CD14-positive monocyte (primary cell): ENCODE measurements around the gene CRY1. TPM values are rescaled to one million over a fixed set of nuclear protein-coding genes. Genes with fewer than 3 reads are reported as not detected.
A peak's percentile ranks its signal among the peaks of the same experiment; 100 is the strongest.

ENCODE experiments used
- DNase-seq, 3 donors: peaks; one replicate each; pipeline ENCODE4 v3.0.0-alpha.2; 2011 to 2022
- H2AFZ ChIP-seq: 2 replicates; pipeline ENCODE4 v1.6.0; 2012; ENCODE audit warnings: mild to moderate bottlenecking, low read depth, low read length, inconsistent platforms; ENCODE audit not compliant: insufficient read depth, poor library complexity, severe bottlenecking
- H3K27ac ChIP-seq, 2 donors: 1 replicate in 1 of 2; 2 replicates in 1 of 2; pipeline ENCODE4 v1.5.1; 2012 to 2013; ENCODE audit warnings: low read length in 2 of 2, control low read depth in 1 of 2, inconsistent platforms in 1 of 2, low read depth in 1 of 2, mild to moderate bottlenecking in 1 of 2
- H3K27me3 ChIP-seq, 2 donors: one replicate each; pipeline versions ENCODE4 v1.6.0 to v1.6.1; 2011 to 2013; ENCODE audit warnings: low read length in 2 of 2; ENCODE audit not compliant: control insufficient read depth in 2 of 2, insufficient read depth in 2 of 2
- H3K36me3 ChIP-seq, 2 donors: replicated peaks in 1 of 2; 1 replicate in 1 of 2; 2 replicates in 1 of 2; pipeline versions ENCODE4 v1.5.1 to v1.6.1; 2012 to 2013; ENCODE audit warnings: low read length in 2 of 2, control low read depth in 1 of 2, inconsistent platforms in 1 of 2, mild to moderate bottlenecking in 1 of 2; ENCODE audit not compliant: insufficient read depth in 2 of 2, control insufficient read depth in 1 of 2
- H3K4me1 ChIP-seq, 2 donors: 1 replicate in 1 of 2; 2 replicates in 1 of 2; pipeline versions ENCODE4 v1.5.1 to v1.6.1; 2012 to 2013; ENCODE audit warnings: low read length in 2 of 2, control low read depth in 1 of 2, inconsistent platforms in 1 of 2, mild to moderate bottlenecking in 1 of 2, moderate library complexity in 1 of 2; ENCODE audit not compliant: insufficient read depth in 2 of 2, control insufficient read depth in 1 of 2
- H3K4me2 ChIP-seq: replicated peaks from 2 replicates; pipeline ENCODE3; 2012; ENCODE audit warnings: low read length, moderate library complexity, mild to moderate bottlenecking; ENCODE audit not compliant: poor library complexity, severe bottlenecking; ENCODE audit errors: extremely low read depth
- H3K4me3 ChIP-seq, 3 experiments: fragments of 200-600 bp in 1 of 3; sonication (generic) in 1 of 3; replicated peaks in 1 of 3; 1 replicate in 2 of 3; 2 replicates in 1 of 3; pipeline ENCODE4 v1.5.1; 2011 to 2013; ENCODE audit warnings: low read length in 3 of 3, mild to moderate bottlenecking in 3 of 3, control low read depth in 2 of 3, low read depth in 2 of 3, inconsistent platforms in 1 of 3, moderate library complexity in 1 of 3
- H3K79me2 ChIP-seq: 2 replicates; pipeline ENCODE4 v1.6.0; 2012; ENCODE audit warnings: mild to moderate bottlenecking, control low read depth, inconsistent platforms, low read length, moderate library complexity; ENCODE audit not compliant: insufficient read depth
- H3K9ac ChIP-seq: 2 replicates; pipeline ENCODE4 v1.6.0; 2017; ENCODE audit warnings: low read length, mild to moderate bottlenecking; ENCODE audit not compliant: insufficient read depth, poor library complexity, severe bottlenecking
- H3K9me3 ChIP-seq, 2 donors: replicated peaks in 1 of 2; 1 replicate in 1 of 2; 2 replicates in 1 of 2; pipeline versions ENCODE4 v1.5.1 to v1.6.1; 2012 to 2013; ENCODE audit warnings: low read length in 2 of 2, control low read depth in 1 of 2; ENCODE audit not compliant: control insufficient read depth in 1 of 2, insufficient read depth in 1 of 2
- H4K20me1 ChIP-seq: 2 replicates; pipeline ENCODE4 v1.6.0; 2012; ENCODE audit warnings: mild to moderate bottlenecking, low read length, control low read depth, moderate library complexity; ENCODE audit not compliant: insufficient read depth
- H3K27ac Mint-ChIP-seq, 7 donors: one replicate each; pipeline ENCODE4 v1.8.0; 2020; ENCODE audit warnings: mild to moderate bottlenecking in 7 of 7, mixed read lengths in 7 of 7, moderate library complexity in 6 of 7, inconsistent platforms in 2 of 7
- H3K27me3 Mint-ChIP-seq, 3 donors: one replicate each; pipeline ENCODE4 v1.8.0; 2021 to 2022; ENCODE audit warnings: low read depth in 3 of 3, mild to moderate bottlenecking in 3 of 3, mixed read lengths in 3 of 3, moderate library complexity in 3 of 3, inconsistent platforms in 1 of 3
- H3K36me3 Mint-ChIP-seq, 2 donors: one replicate each; pipeline ENCODE4 v1.8.0; 2020; ENCODE audit warnings: mixed read lengths in 2 of 2, inconsistent platforms in 1 of 2, mild to moderate bottlenecking in 1 of 2
- H3K4me1 Mint-ChIP-seq: one replicate; pipeline ENCODE4 v1.8.0; 2020; ENCODE audit warnings: mild to moderate bottlenecking, mixed read lengths
- H3K4me3 Mint-ChIP-seq, 2 donors: one replicate each; pipeline ENCODE4 v1.8.0; 2020; ENCODE audit warnings: mild to moderate bottlenecking in 2 of 2, mixed read lengths in 2 of 2, moderate library complexity in 1 of 2
- H3K9me3 Mint-ChIP-seq, 7 donors: one replicate each; pipeline ENCODE4 v1.8.0; 2020 to 2022; ENCODE audit warnings: mixed read lengths in 7 of 7, mild to moderate bottlenecking in 6 of 7, moderate library complexity in 6 of 7, inconsistent platforms in 2 of 7
- WGBS: methylation state at CpG from one replicate; pipeline ENCODE4 v1.1.5; 2013; ENCODE audit warnings: missing lambda C conversion rate; ENCODE audit not compliant: insufficient coverage; 5-methylcytosine and 5-hydroxymethylcytosine counted together
- intact Hi-C, 2 donors: fragments of 100-400 bp; cut with micrococcal nuclease; formaldehyde crosslinking; loops; one replicate each; pipeline versions ENCODE4 v1.15.0 to v1.15.1; 2023
- polyA plus RNA-seq, 3 donors: library from polyadenylated mRNA; depleted of rRNA in 1 of 3; unstranded in 2 of 3; stranded (reverse) in 1 of 3; fragments of 300-500 nt in 2 of 3; fragments of >200 nt in 1 of 3; fragmentation: Illumina TruSeq in 2 of 3; gene quantifications; 1 replicate in 2 of 3; 2 replicates in 1 of 3; pipeline ENCODE4 v1.2.3, GENCODE V29; 2012 to 2021
- TF ChIP-seq, protein P1 (sequence below): fragments of 200-600 bp; IDR thresholded peaks from one replicate; pipeline ENCODE4 v1.8.0; 2022; ENCODE audit warnings: antibody characterized with exemption, mild to moderate bottlenecking

CRY1 gene
- polyA plus RNA-seq, 3 donors: 3.8 to 7.7 (median 5.8) TPM

DNA sequence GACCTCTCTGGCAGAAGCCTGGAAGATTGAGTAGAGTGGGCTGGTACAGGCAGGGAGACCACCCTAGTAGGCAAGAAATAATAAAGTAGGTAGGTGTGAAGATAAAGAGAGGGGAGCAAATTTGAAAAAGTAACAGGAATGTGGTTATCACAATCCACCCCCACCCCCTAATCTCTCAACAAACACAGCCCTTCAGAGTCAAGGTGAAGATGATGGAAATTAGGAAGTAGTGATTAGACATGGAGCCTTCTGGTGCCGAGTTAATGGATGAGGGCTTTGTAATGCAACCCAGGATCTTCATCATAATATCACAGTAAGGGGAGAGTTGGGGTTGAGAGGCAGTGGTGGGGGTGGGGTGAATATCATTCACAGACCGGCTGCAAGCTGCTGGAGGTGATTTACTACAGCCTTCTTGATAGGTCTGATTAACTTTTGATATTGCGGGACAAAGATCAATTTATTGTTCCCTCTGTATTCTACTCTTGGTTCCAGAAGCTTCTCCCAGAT is 29.2 kb upstream of the CRY1 start:
- intact Hi-C loops: no loop called here
- H3K36me3 Mint-ChIP-seq: no peaks in the 10 kb centered on the region
- peaks cover 4 to 9% (median 6%) of the 10 kb centered on the region in 3 donors for H3K27me3 Mint-ChIP-seq
- no CpG with 5 or more reads among the region's 3 CpGs for WGBS
- H3K9me3 ChIP-seq: no peaks in the 10 kb centered on the region
- no peaks in the 10 kb centered on the region for H3K4me1 Mint-ChIP-seq
- no peaks in the 10 kb centered on the region for H3K4me1 ChIP-seq
- H3K9me3 Mint-ChIP-seq: peaks cover 0 to 4% (median 0%) of the 10 kb centered on the region in 7 donors
- H3K9ac ChIP-seq: no peak overlapping the region
- H2AFZ ChIP-seq: no peak overlapping the region
- no peaks in the 10 kb centered on the region for H3K79me2 ChIP-seq
- H4K20me1 ChIP-seq: no peaks in the 10 kb centered on the region
- peak overlapping the region in 1 of 7 donors; percentile 14 for H3K27ac Mint-ChIP-seq
- H3K36me3 ChIP-seq: no peaks in the 10 kb centered on the region
- H3K4me3 ChIP-seq: no peak overlapping the region
- H3K4me3 Mint-ChIP-seq: no peak overlapping the region
- DNase-seq: no peak
- H3K27ac ChIP-seq: no peak overlapping the region
- TF ChIP-seq, protein P1, sequence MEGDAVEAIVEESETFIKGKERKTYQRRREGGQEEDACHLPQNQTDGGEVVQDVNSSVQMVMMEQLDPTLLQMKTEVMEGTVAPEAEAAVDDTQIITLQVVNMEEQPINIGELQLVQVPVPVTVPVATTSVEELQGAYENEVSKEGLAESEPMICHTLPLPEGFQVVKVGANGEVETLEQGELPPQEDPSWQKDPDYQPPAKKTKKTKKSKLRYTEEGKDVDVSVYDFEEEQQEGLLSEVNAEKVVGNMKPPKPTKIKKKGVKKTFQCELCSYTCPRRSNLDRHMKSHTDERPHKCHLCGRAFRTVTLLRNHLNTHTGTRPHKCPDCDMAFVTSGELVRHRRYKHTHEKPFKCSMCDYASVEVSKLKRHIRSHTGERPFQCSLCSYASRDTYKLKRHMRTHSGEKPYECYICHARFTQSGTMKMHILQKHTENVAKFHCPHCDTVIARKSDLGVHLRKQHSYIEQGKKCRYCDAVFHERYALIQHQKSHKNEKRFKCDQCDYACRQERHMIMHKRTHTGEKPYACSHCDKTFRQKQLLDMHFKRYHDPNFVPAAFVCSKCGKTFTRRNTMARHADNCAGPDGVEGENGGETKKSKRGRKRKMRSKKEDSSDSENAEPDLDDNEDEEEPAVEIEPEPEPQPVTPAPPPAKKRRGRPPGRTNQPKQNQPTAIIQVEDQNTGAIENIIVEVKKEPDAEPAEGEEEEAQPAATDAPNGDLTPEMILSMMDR: no peak
- no peaks in the 10 kb centered on the region for H3K27me3 ChIP-seq
- H3K4me2 ChIP-seq: no peak overlapping the region

DNA sequence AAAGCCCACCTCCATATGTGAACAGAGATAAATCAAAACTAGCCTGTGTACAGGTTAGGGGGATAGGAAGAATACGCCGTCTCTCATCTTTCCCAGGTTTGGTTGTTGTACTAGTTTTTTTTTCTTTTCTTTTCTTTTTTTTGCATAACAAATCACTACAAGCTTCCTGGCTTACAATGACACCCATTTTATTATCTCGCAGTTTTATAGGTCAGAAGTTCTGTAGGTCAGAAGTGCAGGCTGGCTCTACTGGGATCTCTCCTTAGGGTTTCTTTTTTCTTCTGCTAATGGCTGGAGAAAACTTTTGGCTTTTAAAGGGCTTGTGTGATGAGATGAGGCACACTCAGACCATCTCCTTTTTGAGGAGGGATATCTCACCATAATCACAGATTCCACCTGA is 25.7 kb upstream of the CRY1 start:
- Histone ChIP-seq H3K4me1 (no peaks in the 10 kb centered on the region), H3K4me2 (no peak overlapping the region), H4K20me1 (no peaks in the 10 kb centered on the region), H3K79me2 (no peaks in the 10 kb centered on the region), H3K36me3 (no peaks in the 10 kb centered on the region), H3K9me3 (no peaks in the 10 kb centered on the region), H3K27me3 (no peaks in the 10 kb centered on the region), H3K27ac (no peak overlapping the region), H3K4me3 (no peak overlapping the region), H3K9ac (no peak overlapping the region), H2AFZ (no peak overlapping the region)
- WGBS: no CpG with 5 or more reads among the region's 3 CpGs
- TF ChIP-seq, protein P1: no peak
- DNase-seq: no peak
- intact Hi-C loops: no loop called here
- Mint-ChIP-seq H3K27ac (no peak overlapping the region), H3K36me3 (no peaks in the 10 kb centered on the region), H3K27me3 (peaks cover 5 to 9% (median 6%) of the 10 kb centered on the region in 3 donors), H3K4me1 (no peaks in the 10 kb centered on the region), H3K4me3 (no peak overlapping the region), H3K9me3 (peaks cover 0 to 4% (median 0%) of the 10 kb centered on the region in 7 donors)
